Putamen (tissue), 1 donor: ENCODE results near the gene CCDC40.
"Not testable (repeated sequence)": the region's sequence is repeated elsewhere in the genome, so short reads cannot be mapped to it uniquely, and the experiment has no call there.

Experiments
- DNase-seq: peaks from one replicate; pipeline ENCODE4 v3.0.0-alpha.2; 2016; ENCODE audit warnings: low spot score

Gene CCDC40

DNA sequence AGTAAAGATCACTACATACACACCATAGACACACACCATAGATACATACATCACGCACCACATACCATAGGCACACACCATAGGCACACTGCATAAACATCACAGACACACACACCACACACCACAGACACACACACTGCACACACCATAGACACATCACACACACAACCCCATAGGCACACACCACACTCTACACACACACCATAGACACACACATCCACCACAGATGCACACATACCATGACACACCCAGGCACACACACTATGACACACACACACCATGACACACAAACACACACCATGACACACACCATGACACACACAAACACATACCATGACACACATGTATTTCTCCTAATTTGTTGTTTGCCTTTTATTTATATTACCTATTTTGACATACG, 14.8 kb upstream of the CCDC40 start:
- DNase-seq: no peak

DNA sequence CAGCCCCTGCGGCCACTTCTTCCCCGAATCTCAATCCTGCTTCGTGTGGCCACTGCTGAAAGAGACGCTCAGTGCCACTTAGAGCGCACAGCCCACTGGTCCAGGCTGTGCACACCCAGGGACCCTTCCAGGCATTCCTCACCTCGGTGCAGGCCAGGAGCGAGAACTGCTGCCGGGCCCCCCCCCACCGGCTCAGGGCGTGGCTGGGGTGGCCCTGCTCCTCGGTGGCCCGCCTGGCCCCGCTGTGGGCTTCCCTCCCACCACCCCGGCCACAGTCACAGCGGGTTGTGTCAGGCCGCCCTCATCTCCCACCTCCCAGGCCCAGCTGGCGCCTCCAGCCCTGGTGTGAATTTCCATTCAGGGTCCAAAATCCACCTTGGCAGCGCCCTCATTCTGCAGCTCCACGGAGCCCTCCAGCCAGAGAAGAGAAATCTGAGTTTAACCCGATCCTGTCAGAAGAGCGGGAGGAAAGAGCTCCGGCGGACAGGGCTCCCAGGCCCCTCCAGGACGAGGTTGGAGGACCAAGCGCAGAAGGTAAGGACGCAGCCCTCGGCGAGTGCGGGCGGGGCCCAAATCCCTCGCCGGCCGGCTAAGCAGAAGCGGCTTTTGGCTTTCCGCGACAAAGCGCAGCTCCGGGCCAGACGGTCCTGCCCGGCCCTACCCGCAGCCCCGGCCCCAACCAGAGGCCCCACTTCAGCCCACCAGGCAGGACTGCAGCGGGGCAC, 12.8 kb upstream of the CCDC40 start:
- DNase-seq: no peak

DNA sequence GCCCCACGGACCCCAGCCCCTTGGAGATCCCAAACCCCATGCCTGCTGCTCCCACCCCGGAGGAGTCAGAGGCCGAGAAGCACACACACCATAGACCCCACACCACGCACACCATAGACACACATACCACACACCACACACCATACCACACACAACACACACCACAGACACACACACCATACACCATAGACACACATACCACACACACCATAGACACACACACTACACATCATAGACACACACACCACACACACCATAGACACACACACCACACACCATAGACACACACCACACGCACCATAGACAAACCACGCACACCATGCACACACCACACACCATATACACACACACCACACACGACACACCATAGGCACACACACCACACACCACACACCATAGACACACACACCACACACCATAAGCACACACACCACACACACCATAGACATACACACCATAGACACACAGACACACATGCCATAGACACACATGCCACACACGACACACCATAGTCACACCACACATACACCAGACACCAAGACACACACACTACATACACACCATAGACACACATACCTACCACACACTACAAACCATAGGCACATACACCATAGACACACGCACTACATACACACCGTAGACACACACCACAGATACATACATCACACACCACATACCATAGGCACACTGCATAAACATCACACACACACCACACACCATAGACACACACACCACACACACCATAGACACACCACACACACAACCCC, 12.1 kb upstream of the CCDC40 start:
- DNase-seq: no peak

DNA sequence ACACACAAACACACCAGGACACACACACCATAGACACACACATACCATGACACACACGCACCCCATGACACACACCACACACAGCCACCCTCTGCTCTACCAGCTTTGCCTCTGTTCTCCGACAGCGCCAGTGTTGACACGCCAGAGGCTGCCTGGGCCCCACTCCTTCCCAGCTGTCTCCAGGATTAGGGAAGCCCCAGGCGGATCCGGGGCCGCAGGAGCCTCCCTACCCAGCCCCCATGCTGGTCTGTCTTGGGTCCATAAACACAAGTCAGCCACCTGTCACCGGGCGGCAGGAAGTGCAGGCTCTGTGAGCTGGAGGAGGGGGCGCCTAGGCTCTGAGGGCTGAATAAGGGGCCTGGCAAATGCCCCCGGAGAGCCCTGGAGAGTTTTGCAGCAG, 11.3 kb upstream of the CCDC40 start:
- DNase-seq: no peak

DNA sequence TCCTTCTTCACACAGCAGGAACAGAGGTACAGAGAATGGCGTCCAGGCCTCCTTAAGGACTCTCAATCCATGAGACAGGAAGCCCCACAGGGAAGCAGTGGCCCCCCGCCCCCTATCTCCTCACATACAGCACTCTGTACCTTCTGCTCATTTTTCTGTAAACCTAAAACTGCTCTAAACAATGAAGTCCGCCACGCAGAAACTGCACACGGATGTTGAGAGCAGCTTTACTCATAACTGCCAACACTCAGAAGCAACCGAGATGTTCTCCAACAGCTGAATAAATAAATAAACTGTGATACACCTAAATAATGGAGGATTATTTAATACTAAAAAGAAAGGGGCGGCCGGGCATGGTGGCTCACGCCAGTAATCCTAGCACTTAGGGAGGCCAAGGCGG, 10.6 kb upstream of the CCDC40 start:
- no peak for DNase-seq

DNA sequence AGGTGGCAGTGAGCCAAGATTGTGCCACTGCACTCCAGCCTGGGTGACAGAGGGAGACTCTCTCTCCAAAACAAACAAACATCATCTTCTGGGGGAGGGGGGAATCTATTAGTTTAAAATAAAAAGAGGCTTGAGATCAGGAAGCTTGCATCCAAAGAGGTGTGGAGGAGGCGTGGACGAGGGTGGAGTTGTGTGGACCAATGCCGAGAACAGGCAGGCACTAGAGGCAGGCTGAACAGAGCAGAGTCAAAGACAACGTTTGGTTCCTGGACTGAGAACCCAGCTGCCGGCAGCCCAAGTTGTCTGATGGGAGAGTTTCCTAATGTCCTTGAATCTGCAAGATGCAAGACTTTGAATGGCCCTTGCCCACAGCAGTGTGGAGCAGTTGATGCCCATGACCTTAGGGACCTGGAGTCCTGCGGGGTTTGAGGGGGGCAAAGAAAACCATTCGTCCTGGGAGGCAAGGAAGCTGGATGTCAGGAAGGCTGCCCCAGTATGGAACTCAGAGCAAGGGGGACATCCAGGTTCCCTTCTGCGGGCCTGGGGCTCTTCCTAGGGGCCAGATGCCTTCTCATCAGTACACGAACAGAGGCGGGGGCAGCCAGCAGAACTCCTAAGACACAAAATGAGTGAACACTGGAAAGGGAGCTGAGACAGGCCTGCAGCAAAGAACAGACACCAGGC, 9.9 kb upstream of the CCDC40 start:
- no peak for DNase-seq

DNA sequence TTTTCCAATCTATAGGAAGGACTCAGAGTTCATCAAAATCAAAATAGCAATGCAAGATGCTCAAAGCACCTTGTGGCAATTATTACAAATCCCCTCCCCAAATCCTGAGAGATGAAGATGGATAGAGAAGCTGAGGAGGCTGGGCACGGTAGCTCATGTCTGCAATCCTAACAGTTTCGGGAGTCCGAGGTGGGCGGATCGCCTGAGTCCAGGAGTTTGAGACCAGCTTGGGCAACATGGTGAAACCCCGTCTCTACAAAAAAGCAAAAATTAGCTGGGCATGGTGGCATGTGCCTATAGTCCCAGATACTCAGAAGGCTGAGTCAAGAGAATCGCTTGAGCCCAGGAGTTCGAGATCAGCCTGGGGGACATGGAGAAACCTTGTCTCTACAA, 9.4 kb upstream of the CCDC40 start:
- no peak for DNase-seq

DNA sequence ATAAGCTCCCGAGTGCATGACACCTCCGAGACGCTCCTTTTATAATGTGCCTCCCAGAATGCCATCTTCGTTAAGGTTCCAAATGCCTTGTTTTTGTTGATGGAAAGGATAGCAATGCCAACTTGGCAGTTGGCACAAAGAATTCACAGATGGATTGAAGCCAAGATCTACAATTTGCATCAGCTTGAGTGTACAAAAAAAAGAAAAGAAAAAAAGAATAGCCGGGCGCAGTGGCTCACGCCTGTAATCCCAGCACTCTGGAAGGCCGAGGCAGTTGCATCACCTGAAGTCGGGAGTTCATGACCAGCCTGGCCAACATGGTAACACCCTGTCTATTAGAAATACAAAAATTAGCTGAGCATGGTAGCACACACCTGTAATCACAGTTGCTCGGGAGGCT, 8.4 kb upstream of the CCDC40 start:
- no peak for DNase-seq

DNA sequence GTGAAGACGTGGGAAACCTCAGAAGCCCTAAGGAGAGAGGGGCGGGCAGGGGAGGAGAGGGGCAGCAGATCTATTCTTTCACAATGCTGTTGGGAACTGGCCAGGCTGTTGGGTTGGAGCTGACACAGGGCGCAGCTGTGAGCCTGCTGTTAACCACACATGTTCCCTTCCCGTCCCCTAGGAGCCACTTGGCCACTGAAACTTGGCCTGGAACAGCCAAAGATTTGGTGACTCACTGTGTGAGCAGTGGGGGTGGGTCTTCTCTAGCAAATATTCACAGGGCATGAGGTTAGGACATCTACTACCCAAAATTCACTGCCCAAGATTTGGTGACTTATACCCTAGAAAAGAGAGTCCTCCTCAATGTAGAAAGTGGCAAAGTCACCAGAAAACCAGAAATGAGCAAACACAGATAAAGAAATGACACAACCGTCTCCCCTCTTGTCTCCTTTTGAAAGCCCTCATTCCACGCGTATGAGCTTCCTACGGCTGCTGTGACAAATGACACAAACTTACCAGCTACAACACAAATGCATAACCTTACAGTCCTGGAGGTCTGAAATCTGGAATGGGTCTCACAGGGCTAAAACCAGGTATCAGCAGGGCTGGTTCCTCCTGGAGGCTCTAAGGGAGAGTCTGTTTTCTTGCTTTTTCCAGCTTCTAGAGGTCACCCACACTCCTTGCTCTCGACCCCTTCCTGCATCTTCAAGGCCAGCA, 7.0 kb upstream of the CCDC40 start:
- no peak for DNase-seq

DNA sequence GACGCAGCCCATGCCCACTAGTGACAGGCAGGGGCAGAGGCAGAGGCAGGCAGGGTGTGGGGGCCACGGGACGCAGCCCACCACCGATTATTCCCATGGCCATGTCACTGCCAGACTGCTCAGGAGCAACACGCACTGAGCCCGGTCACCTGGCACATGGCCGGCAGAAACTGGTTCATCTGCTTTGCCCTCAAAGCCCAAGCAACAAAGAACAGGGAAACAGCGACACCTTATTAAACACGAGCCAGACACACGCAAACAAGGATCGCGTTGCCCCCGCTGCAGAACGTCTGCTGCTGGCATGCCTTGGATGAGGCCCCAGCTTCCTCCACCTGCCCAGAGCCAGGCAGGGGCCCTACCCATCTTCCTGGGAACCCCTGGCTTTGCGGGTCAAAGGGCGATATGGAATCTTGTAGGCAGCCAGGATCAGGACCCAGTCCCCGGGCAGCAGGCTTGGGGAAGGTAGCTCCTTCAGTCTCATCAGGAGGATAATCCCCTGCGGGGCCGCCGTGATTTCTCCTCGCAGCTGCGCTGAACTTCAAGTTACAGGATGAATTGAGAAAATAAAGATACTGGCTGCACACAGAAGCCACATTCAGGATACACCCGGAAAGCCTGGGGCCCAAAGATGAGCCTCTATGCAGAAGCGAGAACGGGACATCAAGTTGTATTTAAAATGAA, 5.6 kb upstream of the CCDC40 start:
- no peak for DNase-seq

DNA sequence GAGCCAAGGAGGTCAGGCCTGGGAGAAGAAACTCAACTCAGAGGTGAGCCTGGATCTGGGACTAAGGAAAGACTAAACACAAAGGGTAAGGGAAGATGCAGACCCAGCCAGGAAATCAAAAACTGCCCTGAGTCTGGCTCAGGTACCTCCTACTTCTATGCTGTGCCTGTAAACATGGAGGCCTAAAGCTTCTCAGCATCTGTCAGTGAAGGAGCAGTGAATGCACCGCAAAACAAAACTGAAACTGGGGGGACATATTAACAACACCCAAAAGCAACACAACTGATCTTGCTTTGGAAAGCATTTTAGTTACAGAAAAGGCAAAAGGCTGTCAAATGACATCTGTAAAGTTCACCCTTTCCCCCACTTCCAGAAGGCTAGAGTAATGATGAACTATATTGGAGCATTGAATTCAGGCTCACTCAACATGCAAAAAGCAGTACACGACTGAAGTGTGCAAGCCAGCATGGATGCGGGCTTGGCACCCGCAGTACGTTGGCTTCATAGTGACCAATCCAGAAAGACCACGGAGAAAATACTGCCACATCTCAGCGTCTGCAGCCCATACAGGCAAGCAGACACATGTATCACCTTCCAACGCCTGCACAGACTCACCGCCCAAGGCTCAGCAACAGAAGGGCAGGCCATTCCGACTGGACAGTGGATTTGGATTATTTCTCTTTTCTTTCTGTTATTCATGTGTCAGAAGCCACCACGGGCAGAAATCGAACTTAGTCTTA, 4.6 kb upstream of the CCDC40 start:
- no peak for DNase-seq

DNA sequence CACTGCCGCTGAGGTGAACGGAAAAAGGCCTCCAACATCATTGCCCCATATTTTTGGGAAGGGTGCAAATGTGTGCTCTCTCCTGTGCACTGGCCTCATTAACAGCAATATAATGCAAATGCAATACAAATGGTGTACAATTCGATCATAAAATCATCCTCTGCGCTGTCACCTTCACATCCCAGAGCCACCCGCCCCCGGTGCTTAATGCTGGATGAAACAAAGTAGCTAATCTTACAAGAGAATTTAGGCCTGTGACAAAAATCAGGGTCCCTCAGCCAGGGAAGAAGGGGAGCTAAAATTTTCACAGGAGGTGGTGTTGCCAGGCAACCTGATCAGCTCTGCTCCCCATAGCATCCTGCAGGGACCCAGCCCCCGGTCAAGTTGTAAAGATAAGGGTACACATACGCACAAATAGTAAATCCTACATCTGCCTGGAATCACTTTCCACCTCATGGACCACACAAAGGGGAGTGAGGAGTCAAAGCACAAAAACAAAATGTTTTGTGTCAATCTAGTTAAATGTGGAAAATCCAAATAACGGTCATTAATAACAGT, 3.7 kb upstream of the CCDC40 start:
- peak; percentile 75 for DNase-seq

DNA sequence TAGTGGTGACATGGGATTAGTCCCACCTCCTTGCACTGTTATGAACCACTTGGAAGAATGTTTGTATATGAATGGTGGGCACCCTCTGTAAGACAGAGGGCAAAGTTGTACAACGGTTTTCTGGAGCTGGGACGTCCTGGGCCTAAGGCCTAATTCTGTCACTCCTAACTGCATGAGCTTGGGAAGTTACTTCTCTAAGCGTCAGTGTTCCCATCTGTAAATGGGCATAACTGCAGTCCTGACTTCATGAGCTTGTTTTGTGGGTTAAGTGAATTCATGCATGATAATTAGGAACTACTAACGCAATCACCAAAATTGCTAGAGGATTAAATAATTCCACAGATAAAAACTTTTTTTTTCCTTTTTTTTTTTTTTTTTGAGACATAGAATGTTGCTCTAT, 2.6 kb upstream of the CCDC40 start:
- no peak for DNase-seq

DNA sequence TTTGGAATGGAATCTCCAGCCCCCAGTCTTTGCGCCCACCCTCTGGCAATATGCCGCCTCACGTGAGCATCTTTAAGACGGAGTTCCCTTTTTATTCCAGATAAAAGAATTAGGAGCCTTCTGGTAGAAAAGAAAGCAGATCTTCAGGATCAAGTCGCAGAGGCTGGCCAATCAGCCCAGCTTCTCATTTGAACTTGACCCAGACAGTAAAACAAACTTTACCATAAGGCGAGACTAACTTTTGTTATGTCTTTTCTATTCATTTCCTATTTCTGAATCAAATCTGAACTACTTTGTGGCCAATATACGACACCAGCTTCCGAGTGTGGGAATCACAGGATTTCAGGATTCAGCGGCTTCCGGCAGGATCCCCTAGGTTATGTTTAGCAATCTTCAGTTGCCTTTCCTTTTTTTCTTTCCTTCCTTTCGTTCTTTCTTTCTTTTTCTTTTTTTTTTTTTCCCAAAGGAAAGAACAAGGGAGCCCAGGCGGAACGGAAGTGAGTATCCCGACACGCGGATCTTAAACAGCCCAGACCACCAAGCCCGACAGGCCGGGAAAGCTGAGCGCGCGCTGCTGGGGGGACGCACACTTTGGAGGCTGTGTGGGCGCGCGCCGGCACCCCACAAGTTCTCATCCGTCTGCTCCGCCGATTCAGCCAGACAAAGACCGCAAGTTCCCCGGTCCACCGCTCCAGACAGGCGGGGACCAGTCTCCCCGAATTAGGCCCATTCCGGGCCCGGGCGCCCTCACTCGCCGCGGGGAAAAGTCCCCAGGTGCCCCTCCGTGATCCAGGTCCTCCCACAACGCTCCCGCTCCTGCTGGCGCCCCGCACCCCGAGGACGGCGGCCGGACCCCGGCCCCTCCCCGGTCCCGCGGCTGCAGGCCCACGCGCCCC, 1.4 kb upstream of the CCDC40 start:
- no peak for DNase-seq

DNA sequence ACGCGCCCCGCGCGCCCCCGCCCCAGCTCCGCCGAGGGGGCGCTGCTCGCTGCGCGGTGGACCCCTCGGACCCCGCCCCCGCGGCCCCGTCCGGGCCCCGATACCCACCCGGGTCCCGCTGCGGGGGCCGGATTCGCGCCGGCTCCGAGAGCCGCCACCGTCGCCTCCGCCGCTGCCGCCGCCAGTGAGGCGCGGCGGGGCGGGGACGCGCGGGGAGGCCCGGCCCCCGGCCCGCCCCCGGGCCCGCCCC, 830 bp upstream of the CCDC40 start, which contains the start of gene TBC1D16:
TBC1D16 (minus strand) TSS at position 186 of the 250 bp plus-strand sequence. CDS start 22,325 bp downstream, outside the sequence.
- DNase-seq: no peak

DNA sequence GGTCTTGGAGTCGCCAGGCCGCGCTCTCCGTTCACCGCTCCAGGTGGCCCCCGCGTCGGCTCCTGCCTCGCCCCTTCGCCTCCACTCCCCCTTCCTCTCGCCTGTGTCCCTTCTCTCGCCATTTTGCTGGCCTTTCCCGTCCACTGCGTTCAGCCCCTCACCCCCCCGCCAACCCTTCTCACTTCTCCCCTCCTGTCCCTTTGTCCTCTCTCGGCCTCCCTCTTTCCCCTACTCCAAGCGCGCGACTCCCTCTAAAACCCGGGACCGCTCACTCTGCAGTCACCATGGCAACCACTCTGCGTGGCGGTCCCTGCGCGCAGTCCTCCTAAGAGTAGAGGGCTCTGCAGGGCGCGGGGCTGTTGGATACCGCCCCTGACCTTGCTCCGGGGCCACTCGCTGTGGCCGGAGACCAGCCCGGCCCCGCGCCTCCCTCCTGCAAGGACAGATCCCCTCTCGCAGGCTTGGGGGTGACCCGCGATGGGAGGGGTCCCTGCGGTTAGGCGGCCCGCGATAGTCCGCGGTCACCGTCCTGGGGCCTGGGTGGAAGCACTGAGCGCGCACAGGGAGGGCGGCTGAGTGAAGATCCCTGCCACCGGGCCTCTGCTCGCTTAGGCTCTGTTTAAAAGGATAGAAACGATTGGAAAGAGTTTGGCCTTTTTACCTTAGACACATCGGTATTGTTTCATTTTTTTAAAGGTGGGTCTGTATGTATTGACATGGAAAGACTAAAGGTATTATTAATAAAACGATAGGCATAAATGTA, 454 bp downstream of the CCDC40 start:
- peak; percentile 39 for DNase-seq

DNA sequence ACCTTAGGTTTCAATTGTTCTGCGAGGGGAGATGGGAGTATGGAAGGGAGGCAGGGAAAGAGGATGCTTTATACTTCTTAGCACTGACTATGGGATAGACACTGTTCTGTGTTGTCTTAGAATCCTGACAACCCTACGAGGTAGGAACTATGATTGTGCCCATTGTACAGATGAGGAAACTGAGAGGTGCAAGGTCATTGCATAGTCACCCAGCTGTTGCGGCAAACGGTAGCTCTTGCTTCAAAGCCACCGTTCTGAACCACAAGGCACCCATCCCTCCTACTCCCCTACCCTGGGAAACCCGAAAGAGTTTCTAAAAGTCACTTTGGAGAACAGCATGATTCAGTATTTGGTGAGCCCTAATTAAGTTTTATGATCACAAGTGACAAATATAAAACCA, 7.5 kb downstream of the CCDC40 start:
- no peak for DNase-seq

DNA sequence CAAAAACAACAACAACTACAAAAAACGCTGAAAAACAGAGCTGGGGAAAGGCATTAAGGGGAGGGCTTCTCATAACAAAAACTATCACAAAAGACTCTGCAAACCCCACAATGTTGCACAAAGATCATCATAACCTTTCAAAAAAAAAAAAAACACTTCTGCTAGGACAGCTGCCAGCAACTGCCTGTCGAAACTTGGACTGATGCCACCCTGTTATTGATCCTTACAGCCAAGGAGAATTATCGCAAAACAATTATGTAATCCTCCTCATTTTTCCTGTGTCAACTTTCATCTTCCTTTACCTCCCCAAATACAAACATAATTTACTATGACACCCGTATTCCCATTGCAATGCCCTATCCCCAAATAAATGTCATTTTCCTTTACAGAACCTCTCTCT, 9.3 kb downstream of the CCDC40 start:
- no peak for DNase-seq

DNA sequence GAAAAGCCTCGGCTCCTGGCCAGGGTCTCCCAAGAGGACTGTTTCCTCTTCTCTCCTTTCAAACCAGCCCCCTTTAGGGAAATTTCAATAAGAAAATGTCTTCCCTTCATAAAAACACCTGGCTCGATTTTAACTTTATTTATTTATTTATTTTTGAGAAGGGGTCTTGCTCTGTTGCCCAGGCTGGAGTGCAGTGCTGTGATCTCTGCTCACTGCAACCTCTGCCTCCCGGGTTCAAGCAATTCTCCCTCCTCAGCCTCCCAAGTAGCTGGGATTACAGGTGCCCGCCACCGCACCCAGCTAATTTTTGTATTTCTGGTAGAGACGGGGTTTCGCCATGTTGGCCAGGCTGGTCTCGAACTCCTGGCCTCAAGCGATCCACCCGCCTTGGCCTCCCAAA, 10.3 kb downstream of the CCDC40 start:
- DNase-seq: not testable (repeated sequence)
